MM.1S (cell line): ENCODE measurements around the gene ROBO2.

Source experiments
- EZH2 ChIP-seq: fragments of 300-600 bp; sonication (generic); optimal IDR thresholded peaks from 2 replicates; pipeline ENCODE3; 2017; ENCODE audit warnings: low read depth, mild to moderate bottlenecking, antibody characterized with exemption, low read length, mixed read lengths
- EZH2phosphoT487 ChIP-seq: fragments of 300-600 bp; sonication (generic); IDR thresholded peaks from 2 replicates; pipeline ENCODE4 v1.6.1; 2018; ENCODE audit warnings: antibody characterized with exemption, low read length
- TF ChIP-seq, protein P1 (sequence below): fragments of 300-600 bp; sonication (generic); IDR thresholded peaks from 2 replicates; pipeline ENCODE4 v1.5.1; 2016; ENCODE audit warnings: antibody characterized with exemption, low read length, mixed read lengths

DNA sequence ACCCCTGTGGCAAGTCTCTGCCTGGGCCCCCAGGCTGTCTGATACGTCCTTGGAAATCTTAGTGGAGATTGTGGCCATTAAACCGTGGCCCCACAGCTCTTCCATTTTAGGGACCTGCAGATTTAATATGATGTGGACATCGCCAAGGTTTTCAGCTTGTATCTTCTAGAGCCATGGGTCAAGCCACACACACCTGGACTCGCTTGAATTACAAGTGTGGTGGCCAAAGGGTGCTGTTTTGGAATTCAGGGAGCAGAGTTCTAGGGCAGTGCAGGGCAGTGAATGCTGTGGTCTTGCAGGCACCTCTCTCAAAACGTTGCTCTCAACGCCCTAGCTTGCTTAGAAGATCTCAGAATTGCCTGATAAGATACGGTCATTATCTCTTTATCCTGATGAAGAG, 211.2 kb downstream of the ROBO2 start:
- TF ChIP-seq, protein P1, sequence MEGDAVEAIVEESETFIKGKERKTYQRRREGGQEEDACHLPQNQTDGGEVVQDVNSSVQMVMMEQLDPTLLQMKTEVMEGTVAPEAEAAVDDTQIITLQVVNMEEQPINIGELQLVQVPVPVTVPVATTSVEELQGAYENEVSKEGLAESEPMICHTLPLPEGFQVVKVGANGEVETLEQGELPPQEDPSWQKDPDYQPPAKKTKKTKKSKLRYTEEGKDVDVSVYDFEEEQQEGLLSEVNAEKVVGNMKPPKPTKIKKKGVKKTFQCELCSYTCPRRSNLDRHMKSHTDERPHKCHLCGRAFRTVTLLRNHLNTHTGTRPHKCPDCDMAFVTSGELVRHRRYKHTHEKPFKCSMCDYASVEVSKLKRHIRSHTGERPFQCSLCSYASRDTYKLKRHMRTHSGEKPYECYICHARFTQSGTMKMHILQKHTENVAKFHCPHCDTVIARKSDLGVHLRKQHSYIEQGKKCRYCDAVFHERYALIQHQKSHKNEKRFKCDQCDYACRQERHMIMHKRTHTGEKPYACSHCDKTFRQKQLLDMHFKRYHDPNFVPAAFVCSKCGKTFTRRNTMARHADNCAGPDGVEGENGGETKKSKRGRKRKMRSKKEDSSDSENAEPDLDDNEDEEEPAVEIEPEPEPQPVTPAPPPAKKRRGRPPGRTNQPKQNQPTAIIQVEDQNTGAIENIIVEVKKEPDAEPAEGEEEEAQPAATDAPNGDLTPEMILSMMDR: no peak
- TF ChIP-seq EZH2: no peak
- TF ChIP-seq EZH2phosphoT487: no peak
